Uterus (tissue), 4 donors: ENCODE results near the gene NOL6. TPM values are rescaled to one million over a fixed set of nuclear protein-coding genes. Genes with fewer than 3 reads are reported as not detected.

Source experiments
- DNase-seq, 2 donors: peaks; one replicate each; pipeline ENCODE4 v3.0.0-alpha.2; 2019 to 2020
- H3K27ac ChIP-seq, 2 donors: fragments of 200-600 bp; sonication (generic); 1 replicate in 1 of 2; 2 replicates in 1 of 2; pipeline ENCODE4 v1.5.1; 2016 to 2018
- H3K27me3 ChIP-seq, 2 donors: fragments of 200-600 bp; sonication (generic); one replicate each; pipeline ENCODE4 v1.5.1; 2018 to 2019; ENCODE audit warnings: control low read depth in 1 of 2
- H3K36me3 ChIP-seq, 2 donors: fragments of 200-600 bp; sonication (generic); one replicate each; pipeline ENCODE4 v1.5.1; 2019; ENCODE audit warnings: control low read depth in 1 of 2
- H3K4me1 ChIP-seq, 2 donors: fragments of 200-600 bp; sonication (generic); one replicate each; pipeline ENCODE4 v1.5.1; 2018 to 2019; ENCODE audit warnings: control low read depth in 1 of 2
- H3K4me3 ChIP-seq, 2 donors: fragments of 200-600 bp; sonication (generic); 1 replicate in 1 of 2; 2 replicates in 1 of 2; pipeline ENCODE4 v1.5.1; 2018 to 2019; ENCODE audit warnings: mild to moderate bottlenecking in 1 of 2
- H3K9me3 ChIP-seq, 2 donors: fragments of 200-600 bp; sonication (generic); one replicate each; pipeline ENCODE4 v1.5.1; 2019; ENCODE audit warnings: control low read depth in 1 of 2
- POLR2A ChIP-seq, 2 donors: fragments of 450-650 bp; IDR thresholded peaks; one replicate each; pipeline ENCODE4 v1.6.1; 2016; ENCODE audit warnings: antibody characterized with exemption in 2 of 2, mild to moderate bottlenecking in 1 of 2, moderate library complexity in 1 of 2
- intact Hi-C: fragments of 100-400 bp; cut with DNase I; formaldehyde crosslinking; loops from one replicate; pipeline ENCODE4 v1.15.1; 2023; ENCODE audit warnings: low total_unique reads
- total RNA-seq, 4 donors: library from RNA; depleted of rRNA in 3 of 4; stranded (reverse); fragments of >200 nt in 3 of 4; gene quantifications; one replicate each; pipeline versions ENCODE4 v1.1.0 to v1.2.4, GENCODE V29; 2014 to 2023
- TF ChIP-seq, protein P1 (sequence below), 4 experiments: fragments of 200-600 bp in 2 of 4; fragments of 450-650 bp in 2 of 4; sonication (generic) in 2 of 4; IDR thresholded peaks; one replicate each; pipeline ENCODE4 v1.5.1; 2016 to 2019; ENCODE audit warnings: antibody characterized with exemption in 4 of 4, mild to moderate bottlenecking in 2 of 4, moderate library complexity in 1 of 4
- donor health status: DM: yes; HTN: yes; CAD: no.

The NOL6 gene
- total RNA-seq, 4 donors from 2014 or later: 7.9 to 35.4 (median 15.8) TPM

DNA sequence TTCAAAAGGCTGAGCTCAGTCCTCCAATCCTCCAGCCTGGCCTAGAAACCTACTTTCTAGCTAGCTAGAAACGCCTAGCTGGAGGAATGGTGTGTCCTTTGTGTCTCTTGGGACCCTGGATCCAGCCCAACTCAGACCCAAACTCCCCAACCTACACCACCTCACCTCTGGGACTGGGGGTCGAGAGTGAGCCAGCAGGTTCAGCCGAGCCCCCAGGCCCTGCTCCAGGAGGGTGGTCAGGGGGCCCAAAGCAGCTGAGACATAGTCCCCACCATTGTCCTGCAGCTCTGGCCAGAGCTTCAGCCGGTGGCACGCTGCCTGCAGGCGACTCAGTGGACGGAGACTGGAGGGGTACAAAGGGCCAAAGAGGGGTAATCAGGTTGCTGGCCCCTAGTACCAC is 6.2 kb downstream of the NOL6 start:
- Histone ChIP-seq H3K9me3 (no peaks in the 10 kb centered on the region), H3K4me1 (no peaks in the 10 kb centered on the region), H3K4me3 (no peak overlapping the region), H3K27me3 (no peaks in the 10 kb centered on the region), H3K36me3 (no peaks in the 10 kb centered on the region), H3K27ac (no peak overlapping the region)
- DNase-seq: no peak
- no peak for TF ChIP-seq POLR2A (IDR thresholded peaks at IDR 0.05)
- TF ChIP-seq, protein P1, sequence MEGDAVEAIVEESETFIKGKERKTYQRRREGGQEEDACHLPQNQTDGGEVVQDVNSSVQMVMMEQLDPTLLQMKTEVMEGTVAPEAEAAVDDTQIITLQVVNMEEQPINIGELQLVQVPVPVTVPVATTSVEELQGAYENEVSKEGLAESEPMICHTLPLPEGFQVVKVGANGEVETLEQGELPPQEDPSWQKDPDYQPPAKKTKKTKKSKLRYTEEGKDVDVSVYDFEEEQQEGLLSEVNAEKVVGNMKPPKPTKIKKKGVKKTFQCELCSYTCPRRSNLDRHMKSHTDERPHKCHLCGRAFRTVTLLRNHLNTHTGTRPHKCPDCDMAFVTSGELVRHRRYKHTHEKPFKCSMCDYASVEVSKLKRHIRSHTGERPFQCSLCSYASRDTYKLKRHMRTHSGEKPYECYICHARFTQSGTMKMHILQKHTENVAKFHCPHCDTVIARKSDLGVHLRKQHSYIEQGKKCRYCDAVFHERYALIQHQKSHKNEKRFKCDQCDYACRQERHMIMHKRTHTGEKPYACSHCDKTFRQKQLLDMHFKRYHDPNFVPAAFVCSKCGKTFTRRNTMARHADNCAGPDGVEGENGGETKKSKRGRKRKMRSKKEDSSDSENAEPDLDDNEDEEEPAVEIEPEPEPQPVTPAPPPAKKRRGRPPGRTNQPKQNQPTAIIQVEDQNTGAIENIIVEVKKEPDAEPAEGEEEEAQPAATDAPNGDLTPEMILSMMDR (IDR thresholded peaks at IDR 0.05): no peak
- intact Hi-C loops: no loop called here

DNA sequence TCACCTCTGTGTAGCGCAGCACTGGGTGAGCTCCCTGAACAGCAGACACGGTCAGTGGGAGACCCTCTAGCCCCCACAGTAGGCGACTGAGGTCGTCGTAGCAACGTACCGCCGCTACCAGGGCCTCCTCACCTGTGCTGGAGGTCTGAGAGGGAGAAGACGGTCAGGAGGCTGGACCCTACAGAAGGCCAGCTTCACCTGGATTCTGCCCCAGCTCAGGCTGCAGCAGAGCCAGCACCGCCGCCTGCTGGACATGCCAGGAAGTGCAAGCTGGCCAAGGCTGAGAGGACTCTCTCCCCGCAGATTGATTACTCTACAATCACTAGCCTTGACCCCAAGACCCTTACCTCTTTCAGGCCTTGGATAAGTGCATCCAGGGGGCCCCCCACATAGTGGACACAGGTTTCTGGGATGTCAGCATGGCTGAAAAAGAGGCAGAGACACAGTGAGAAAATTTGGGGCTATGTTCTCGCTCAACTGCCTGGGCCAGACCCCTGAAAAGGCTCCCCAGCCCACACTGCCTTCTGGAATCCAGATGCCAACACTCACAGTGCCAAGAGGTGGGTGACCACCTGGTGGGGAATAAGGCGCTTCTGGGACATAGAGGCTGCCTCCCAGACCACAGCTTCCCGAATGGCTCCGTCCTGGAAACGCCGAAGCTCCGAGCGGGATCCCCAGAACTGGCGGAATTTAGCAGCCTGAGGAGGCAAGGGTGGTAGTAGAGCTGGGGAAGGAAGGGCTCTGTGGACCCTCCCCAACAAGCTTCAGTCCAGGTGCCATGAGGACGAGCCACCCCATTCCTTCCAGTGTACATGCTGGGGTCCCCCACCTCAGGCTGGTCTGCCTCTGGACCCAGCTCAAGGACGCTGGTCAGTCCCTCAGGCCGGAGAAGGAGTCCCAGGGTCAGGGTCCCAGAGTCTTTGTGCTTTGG is 6.9 kb downstream of the NOL6 start:
- DNase-seq: peak; percentile 56 to 59
- Histone ChIP-seq H3K27me3 (no peaks in the 10 kb centered on the region), H3K4me3 (no peak overlapping the region), H3K9me3 (no peaks in the 10 kb centered on the region), H3K4me1 (no peaks in the 10 kb centered on the region), H3K27ac (no peak overlapping the region), H3K36me3 (no peaks in the 10 kb centered on the region)
- intact Hi-C loops: no loop called here
- TF ChIP-seq POLR2A (IDR thresholded peaks at IDR 0.05): no peak
- TF ChIP-seq, protein P1 (IDR thresholded peaks at IDR 0.05): peak; percentile 70 to 93 (median 80)

DNA sequence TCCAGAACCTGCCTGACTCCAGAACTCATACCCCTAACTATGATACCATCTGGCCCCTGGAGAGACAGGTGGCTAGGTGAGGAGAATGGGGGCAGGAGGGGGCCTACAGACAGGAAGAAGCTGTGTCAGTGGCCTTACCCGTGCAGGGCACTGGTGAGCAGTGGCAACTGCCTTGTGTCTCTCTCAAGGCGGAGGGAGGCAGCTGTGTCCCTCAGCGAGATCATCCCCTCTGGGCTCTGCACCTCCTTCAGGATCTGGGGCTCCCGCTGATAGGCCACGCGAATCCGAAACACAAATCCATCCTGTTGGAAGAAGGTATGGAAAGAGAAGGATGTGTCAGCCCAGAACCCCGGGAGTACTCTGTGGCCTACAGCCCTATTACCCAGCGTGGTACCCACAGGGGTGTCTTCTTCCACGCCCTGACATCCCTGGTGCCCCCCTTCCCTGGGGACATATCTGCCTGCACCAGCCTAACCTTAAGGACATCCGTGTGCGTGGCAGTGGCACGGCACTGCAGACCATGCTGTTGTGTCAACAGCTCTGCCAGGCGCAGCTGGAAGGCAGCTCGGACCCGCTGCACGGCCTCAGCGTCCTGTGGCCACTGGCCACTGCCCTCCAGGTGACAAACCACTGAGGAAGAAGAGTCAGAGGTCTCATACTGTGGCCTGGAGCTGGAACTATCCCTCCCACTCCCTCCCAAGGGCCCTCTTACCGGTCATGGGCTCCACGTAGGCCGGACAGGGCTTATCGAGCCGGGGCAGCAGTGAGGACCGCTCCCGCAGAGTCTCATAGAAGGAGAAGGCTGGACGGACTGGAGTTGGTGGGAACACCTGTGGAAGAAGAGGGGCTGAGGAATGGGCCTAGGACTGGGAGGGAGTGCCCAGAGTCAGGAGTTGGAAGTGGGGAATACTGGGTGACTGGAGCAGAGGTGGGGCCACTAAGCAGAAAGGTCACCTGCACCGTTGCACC is 7.8 kb downstream of the NOL6 start:
- Histone ChIP-seq H3K4me3 (no peak overlapping the region), H3K36me3 (no peaks in the 10 kb centered on the region), H3K4me1 (no peaks in the 10 kb centered on the region), H3K27me3 (no peaks in the 10 kb centered on the region), H3K27ac (no peak overlapping the region), H3K9me3 (no peaks in the 10 kb centered on the region)
- intact Hi-C loops: no loop called here
- no peak for DNase-seq
- TF ChIP-seq, protein P1 (IDR thresholded peaks at IDR 0.05): no peak
- no peak for TF ChIP-seq POLR2A (IDR thresholded peaks at IDR 0.05)

DNA sequence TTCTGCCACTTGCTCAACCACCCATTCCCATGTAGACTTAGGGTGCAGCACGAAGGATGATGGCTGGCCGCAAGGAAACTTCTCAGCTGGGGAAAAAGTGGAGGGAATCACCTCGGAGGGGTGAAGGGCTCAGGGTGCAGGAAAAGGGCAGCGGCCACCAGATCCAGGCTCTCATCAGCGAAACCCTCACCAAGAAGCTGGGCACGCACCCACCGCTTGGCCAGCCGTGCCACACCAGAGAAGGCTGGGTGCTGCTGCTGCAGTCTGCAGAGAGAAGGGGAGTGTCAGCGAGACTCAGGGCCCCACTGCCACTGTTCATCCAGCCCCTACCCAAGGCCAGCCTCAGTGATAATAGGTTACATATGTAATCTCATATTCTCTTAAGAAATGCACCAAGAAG is 8.6 kb downstream of the NOL6 start:
- Histone ChIP-seq H3K27me3 (no peaks in the 10 kb centered on the region), H3K4me3 (no peak overlapping the region), H3K27ac (no peak overlapping the region), H3K36me3 (no peaks in the 10 kb centered on the region), H3K9me3 (no peaks in the 10 kb centered on the region), H3K4me1 (no peaks in the 10 kb centered on the region)
- intact Hi-C loops: no loop called here
- no peak for TF ChIP-seq POLR2A (IDR thresholded peaks at IDR 0.05)
- TF ChIP-seq, protein P1 (IDR thresholded peaks at IDR 0.05): no peak
- no peak for DNase-seq
